DMS79 (cell line): Measurements from ENCODE around the gene CD96.

Experiments
- DNase-seq: peaks from one replicate; lab custom pipeline; 2025; lab: John Stamatoyannopoulos, UW

Gene CD96

GRCh38 chr3:111594781-111595180, 52.8 kb downstream of the CD96 start:
- no peak for DNase-seq

- no peak for DNase-seq
These were observed 53.2 kb downstream of the CD96 start, which contains the start of gene ZBED2 for GRCh38 chr3:111595232-111595631. TSS of gene ZBED2 (minus strand) at chr3:111595346. CDS start at chr3:111594201, 1,145 bp downstream.

GRCh38 chr3:111596328-111596727, 54.3 kb downstream of the CD96 start:
- DNase-seq, result no peak

GRCh38 chr3:111598139-111598538, 56.1 kb downstream of the CD96 start:
- no peak for DNase-seq

- DNase-seq, result no peak
These were observed 56.6 kb downstream of the CD96 start for GRCh38 chr3:111598552-111598951.

- DNase-seq, result no peak
These were observed 59.8 kb downstream of the CD96 start for GRCh38 chr3:111601810-111602209.

GRCh38 chr3:111603679-111604078, 61.7 kb downstream of the CD96 start:
- DNase-seq, result no peak

GRCh38 chr3:111604119-111604518, 62.1 kb downstream of the CD96 start:
- DNase-seq, result peak; percentile 52

GRCh38 chr3:111605018-111605417, 63.0 kb downstream of the CD96 start:
- no peak for DNase-seq

GRCh38 chr3:111605493-111605892, 63.5 kb downstream of the CD96 start:
- DNase-seq, result no peak

GRCh38 chr3:111607240-111607920, 65.4 kb downstream of the CD96 start:
- DNase-seq, result no peak

GRCh38 chr3:111608383-111608782, 66.4 kb downstream of the CD96 start:
- no peak for DNase-seq

- DNase-seq, result no peak
These were observed 67.7 kb downstream of the CD96 start for GRCh38 chr3:111609700-111610099.

- DNase-seq, result no peak
These were observed 68.2 kb downstream of the CD96 start for GRCh38 chr3:111610189-111610588.

- DNase-seq, result no peak
These were observed 68.6 kb downstream of the CD96 start for GRCh38 chr3:111610612-111611054.

GRCh38 chr3:111613294-111613693, 71.3 kb downstream of the CD96 start:
- DNase-seq, result no peak

GRCh38 chr3:111615880-111616279, 73.9 kb downstream of the CD96 start:
- no peak for DNase-seq

- DNase-seq, result no peak
These were observed 74.6 kb downstream of the CD96 start for GRCh38 chr3:111616417-111617105.

- DNase-seq, result no peak
These were observed 75.4 kb downstream of the CD96 start for GRCh38 chr3:111617406-111617805.

GRCh38 chr3:111617912-111618601, 76.1 kb downstream of the CD96 start:
- DNase-seq, result no peak

GRCh38 chr3:111618945-111619344, 76.9 kb downstream of the CD96 start:
- no peak for DNase-seq

- DNase-seq, result no peak
These were observed 77.8 kb downstream of the CD96 start for GRCh38 chr3:111619833-111620232.

GRCh38 chr3:111621535-111621934, 79.5 kb downstream of the CD96 start:
- DNase-seq, result no peak
